A549 (cell line): ENCODE data around the gene ARHGAP26.

Source experiments
- CBX2 ChIP-seq: fragments of 200-600 bp; sonication (generic); IDR thresholded peaks from 2 replicates; pipeline ENCODE4 v1.6.1; 2016; ENCODE audit warnings: low read depth, mild to moderate bottlenecking, borderline replicate concordance
- CEBPB ChIP-seq, 2 experiments: fragments of >200 bp in 1 of 2; sonication (Bioruptor Twin) in 1 of 2; formaldehyde crosslinking in 1 of 2; IDR thresholded peaks; 2 replicates each; pipeline ENCODE4 v1.6.1; 2012 to 2016
- CHD2 ChIP-seq: fragments of 150-350 bp; IDR thresholded peaks from 2 replicates; pipeline ENCODE4 v1.6.1; 2014; ENCODE audit warnings: low read length; ENCODE audit not compliant: partially characterized antibody
- CTCF ChIP-seq: fragments of >200 bp; sonication (Bioruptor Twin); formaldehyde crosslinking; IDR thresholded peaks from 3 replicates; pipeline ENCODE4 v1.5.1; 2016
- EP300 ChIP-seq, 2 experiments: fragments of >200 bp; sonication (Bioruptor Twin); formaldehyde crosslinking; IDR thresholded peaks; 2 replicates in 1 of 2; 3 replicates in 1 of 2; pipeline ENCODE4 v1.6.1; 2016 to 2017
- KDM1A ChIP-seq: fragments of 200-600 bp; sonication (generic); IDR thresholded peaks from 2 replicates; pipeline ENCODE4 v1.6.1; 2016; ENCODE audit warnings: low read depth, mild to moderate bottlenecking
- MAFK ChIP-seq: fragments of 450-650 bp; IDR thresholded peaks from 2 replicates; pipeline ENCODE4 v1.6.1; 2014; ENCODE audit not compliant: partially characterized antibody
- MYC ChIP-seq: IDR thresholded peaks from 2 replicates; pipeline ENCODE4 v1.6.1; 2012; ENCODE audit warnings: mild to moderate bottlenecking, inconsistent platforms, low read length, improper control_type of control experiment, borderline replicate concordance
- POLR2A ChIP-seq: IDR thresholded peaks from 2 replicates; pipeline ENCODE4 v1.6.1; 2012; ENCODE audit warnings: mild to moderate bottlenecking, low read length
- SMC3 ChIP-seq: fragments of >200 bp; sonication (Bioruptor Twin); formaldehyde crosslinking; IDR thresholded peaks from 3 replicates; pipeline ENCODE4 v1.6.1; 2018; ENCODE audit warnings: inconsistent platforms
- ZSCAN20 ChIP-seq: fragments of 250-450 bp; sonication (Bioruptor Pico); IDR thresholded peaks from 2 replicates; pipeline ENCODE4 v1.8.0; 2022; ENCODE audit warnings: mild to moderate bottlenecking, moderate library complexity
- TF ChIP-seq, protein P1 (sequence below): IDR thresholded peaks from 2 replicates; pipeline ENCODE4 v1.6.1; 2012
- TF ChIP-seq, protein P2 (sequence below): fragments of 450-650 bp; IDR thresholded peaks from 2 replicates; pipeline ENCODE4 v1.6.1; 2014; ENCODE audit warnings: antibody characterized with exemption

- TF ChIP-seq, protein P1, sequence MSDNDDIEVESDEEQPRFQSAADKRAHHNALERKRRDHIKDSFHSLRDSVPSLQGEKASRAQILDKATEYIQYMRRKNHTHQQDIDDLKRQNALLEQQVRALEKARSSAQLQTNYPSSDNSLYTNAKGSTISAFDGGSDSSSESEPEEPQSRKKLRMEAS: no peak
- TF ChIP-seq POLR2A (no peak), CTCF (no peak), CHD2 (no peak), ZSCAN20 (CRISPR knock-in tag) (no peak), KDM1A (no peak), CBX2 (no peak), SMC3 (no peak), MYC (no peak), EP300 (IDR thresholded peaks at IDR 0.05) (no peak), CEBPB (IDR thresholded peaks at IDR 0.05) (no peak), MAFK (no peak)
- TF ChIP-seq, protein P2, sequence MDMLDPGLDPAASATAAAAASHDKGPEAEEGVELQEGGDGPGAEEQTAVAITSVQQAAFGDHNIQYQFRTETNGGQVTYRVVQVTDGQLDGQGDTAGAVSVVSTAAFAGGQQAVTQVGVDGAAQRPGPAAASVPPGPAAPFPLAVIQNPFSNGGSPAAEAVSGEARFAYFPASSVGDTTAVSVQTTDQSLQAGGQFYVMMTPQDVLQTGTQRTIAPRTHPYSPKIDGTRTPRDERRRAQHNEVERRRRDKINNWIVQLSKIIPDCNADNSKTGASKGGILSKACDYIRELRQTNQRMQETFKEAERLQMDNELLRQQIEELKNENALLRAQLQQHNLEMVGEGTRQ: no peak
Observed at GRCh38 chr5:142864290-142865260, 94.4 kb downstream of the ARHGAP26 start.
